ENCODE data around the gene EGF.
"Not testable (repeated sequence)": the region's sequence is repeated elsewhere in the genome, so short reads cannot be mapped to it uniquely, and the experiment has no call there.

EGF gene

DNA sequence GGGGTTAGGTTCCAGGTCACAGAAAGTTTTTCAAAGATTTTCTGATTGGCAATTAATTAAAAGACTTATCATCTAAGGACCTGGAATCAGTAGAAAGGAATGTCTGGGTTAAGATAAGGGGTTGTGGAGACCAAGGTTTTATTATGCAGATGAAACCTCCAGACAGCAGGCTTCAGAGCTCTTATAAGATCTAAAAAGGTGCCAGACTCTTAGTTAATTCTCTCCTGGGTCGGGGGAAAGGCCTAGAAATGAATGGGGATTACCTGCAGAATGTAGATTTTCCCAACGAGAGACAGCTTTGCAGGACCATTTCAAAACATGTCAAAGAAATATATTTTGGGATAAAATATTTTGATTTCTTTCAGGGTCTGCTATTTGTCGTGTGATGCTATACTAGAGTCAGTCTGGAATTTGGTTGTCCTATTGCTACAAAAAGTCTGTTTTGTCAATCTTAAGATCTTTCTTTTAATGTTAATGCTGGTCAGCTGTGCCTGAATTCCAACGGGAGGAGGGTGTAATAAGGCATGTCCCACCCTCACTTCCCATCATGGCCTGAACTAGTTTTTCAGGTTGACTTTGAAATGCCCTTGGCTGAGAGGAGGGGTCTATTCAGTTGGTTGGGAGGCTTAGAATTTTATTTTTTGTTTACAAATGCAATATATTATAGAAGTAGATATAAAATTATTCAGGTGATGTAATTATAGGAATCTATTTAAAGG, 15.8 kb downstream of the EGF start:
- H3K9me3 Mint-ChIP-seq, result no peaks in the 10 kb centered on the region
- H3K36me3 Mint-ChIP-seq (ENCODE audit: insufficient read depth), result no peaks in the 10 kb centered on the region
- H3K4me1 Mint-ChIP-seq, result no peaks in the 10 kb centered on the region
- no peaks in the 10 kb centered on the region for H3K27me3 Mint-ChIP-seq
- no peak overlapping the region for H3K4me3 Mint-ChIP-seq
- no peak overlapping the region for H3K27ac Mint-ChIP-seq (ENCODE audit: low read depth)
- DNase-seq (ENCODE audit: low spot score in 2 of 2), result no peak
- ATAC-seq (replicated peaks; ENCODE audit: extremely low read depth, poor library complexity, severe bottlenecking), result no peak

- H3K4me3 Mint-ChIP-seq, result no peak overlapping the region
- H3K36me3 Mint-ChIP-seq (ENCODE audit: insufficient read depth), result no peaks in the 10 kb centered on the region
- H3K27me3 Mint-ChIP-seq, result peaks cover 8% of the 10 kb centered on the region
- ATAC-seq (replicated peaks; ENCODE audit: extremely low read depth, poor library complexity, severe bottlenecking) (no peak), DNase-seq (ENCODE audit: low spot score in 2 of 2) (no peak)
- H3K27ac Mint-ChIP-seq (ENCODE audit: low read depth), result no peak overlapping the region
- no peaks in the 10 kb centered on the region for H3K9me3 Mint-ChIP-seq
- H3K4me1 Mint-ChIP-seq, result no peaks in the 10 kb centered on the region
Measured at GRCh38 chr4:109930464-109930863, 17.8 kb downstream of the EGF start.

DNA sequence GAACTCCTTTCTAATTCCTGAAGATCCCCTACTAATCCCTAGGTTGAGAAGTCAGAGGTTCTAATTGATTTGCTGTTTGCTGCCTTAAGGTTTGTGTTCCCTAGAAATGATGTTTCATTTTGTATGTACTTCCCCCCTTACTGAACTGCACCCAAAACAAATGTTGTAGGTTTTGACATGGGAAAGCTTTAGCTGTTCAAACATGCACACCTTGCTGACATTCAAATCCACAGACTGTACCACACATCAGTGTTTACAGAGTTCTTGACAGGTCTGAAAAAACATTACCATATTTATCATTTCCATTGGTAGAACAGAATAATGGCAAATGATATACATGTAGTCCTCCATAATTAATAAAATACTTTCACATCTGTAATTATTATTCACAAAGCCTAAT, 18.2 kb downstream of the EGF start:
- no peak overlapping the region for H3K27ac Mint-ChIP-seq (ENCODE audit: low read depth)

DNA sequence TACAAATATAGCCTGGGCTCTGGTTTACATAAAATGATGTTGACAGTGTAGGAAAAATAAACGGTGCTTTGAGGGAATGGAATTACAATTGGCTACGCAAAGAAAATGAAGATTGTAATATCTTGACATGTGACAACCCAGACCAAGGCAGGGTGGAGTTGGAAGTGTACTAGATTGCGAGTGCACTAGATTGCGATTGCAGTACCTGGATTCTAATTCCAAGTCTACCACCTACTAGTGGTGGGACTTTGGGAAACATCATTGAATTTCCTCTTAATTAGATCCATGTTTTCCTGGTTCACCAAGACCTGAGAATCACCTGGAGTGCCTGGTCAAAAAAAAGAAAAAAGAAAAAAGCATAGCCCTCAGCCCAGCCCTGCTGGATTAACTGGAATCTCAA, 18.6 kb downstream of the EGF start:
- H3K4me1 Mint-ChIP-seq, result no peaks in the 10 kb centered on the region
- H3K9me3 Mint-ChIP-seq, result no peaks in the 10 kb centered on the region
- DNase-seq (ENCODE audit: low spot score in 2 of 2) (no peak), ATAC-seq (replicated peaks; ENCODE audit: extremely low read depth, poor library complexity, severe bottlenecking) (no peak)
- no peak overlapping the region for H3K4me3 Mint-ChIP-seq
- H3K27me3 Mint-ChIP-seq, result peaks cover 17% of the 10 kb centered on the region
- no peak overlapping the region for H3K27ac Mint-ChIP-seq (ENCODE audit: low read depth)
- H3K36me3 Mint-ChIP-seq (ENCODE audit: insufficient read depth), result no peaks in the 10 kb centered on the region

More for the DNA sequence above, 18.2 kb downstream of the EGF start:
- H3K27me3 Mint-ChIP-seq, result peaks cover 12% of the 10 kb centered on the region
- H3K9me3 Mint-ChIP-seq, result no peaks in the 10 kb centered on the region
- H3K4me1 Mint-ChIP-seq, result no peaks in the 10 kb centered on the region
- ATAC-seq (replicated peaks; ENCODE audit: extremely low read depth, poor library complexity, severe bottlenecking) (no peak), DNase-seq (ENCODE audit: low spot score in 2 of 2) (no peak)
- H3K4me3 Mint-ChIP-seq, result no peak overlapping the region
- no peaks in the 10 kb centered on the region for H3K36me3 Mint-ChIP-seq (ENCODE audit: insufficient read depth)

- not testable (repeated sequence) for H3K27ac Mint-ChIP-seq (ENCODE audit: low read depth); H3K4me3 Mint-ChIP-seq; H3K9me3 Mint-ChIP-seq
Measured at GRCh38 chr4:109937352-109937751, 24.7 kb downstream of the EGF start.

GRCh38 chr4:109939190-109939589, 26.5 kb downstream of the EGF start:
- DNase-seq (ENCODE audit: low spot score in 2 of 2) (no peak), ATAC-seq (replicated peaks; ENCODE audit: extremely low read depth, poor library complexity, severe bottlenecking) (no peak)
- H3K9me3 Mint-ChIP-seq, result peaks cover 5% of the 10 kb centered on the region
- H3K36me3 Mint-ChIP-seq (ENCODE audit: insufficient read depth), result peaks cover 2% of the 10 kb centered on the region
- no peaks in the 10 kb centered on the region for H3K4me1 Mint-ChIP-seq
- no peak overlapping the region for H3K27ac Mint-ChIP-seq (ENCODE audit: low read depth)
- H3K4me3 Mint-ChIP-seq, result no peak overlapping the region
- H3K27me3 Mint-ChIP-seq, result peaks cover 53% of the 10 kb centered on the region

More at GRCh38 chr4:109937352-109937751, 24.7 kb downstream of the EGF start:
- not testable (repeated sequence) for ATAC-seq (replicated peaks; ENCODE audit: extremely low read depth, poor library complexity, severe bottlenecking); H3K36me3 Mint-ChIP-seq (ENCODE audit: insufficient read depth); DNase-seq (ENCODE audit: low spot score in 2 of 2); H3K4me1 Mint-ChIP-seq
- H3K27me3 Mint-ChIP-seq, result peaks cover 53% of the 10 kb centered on the region

DNA sequence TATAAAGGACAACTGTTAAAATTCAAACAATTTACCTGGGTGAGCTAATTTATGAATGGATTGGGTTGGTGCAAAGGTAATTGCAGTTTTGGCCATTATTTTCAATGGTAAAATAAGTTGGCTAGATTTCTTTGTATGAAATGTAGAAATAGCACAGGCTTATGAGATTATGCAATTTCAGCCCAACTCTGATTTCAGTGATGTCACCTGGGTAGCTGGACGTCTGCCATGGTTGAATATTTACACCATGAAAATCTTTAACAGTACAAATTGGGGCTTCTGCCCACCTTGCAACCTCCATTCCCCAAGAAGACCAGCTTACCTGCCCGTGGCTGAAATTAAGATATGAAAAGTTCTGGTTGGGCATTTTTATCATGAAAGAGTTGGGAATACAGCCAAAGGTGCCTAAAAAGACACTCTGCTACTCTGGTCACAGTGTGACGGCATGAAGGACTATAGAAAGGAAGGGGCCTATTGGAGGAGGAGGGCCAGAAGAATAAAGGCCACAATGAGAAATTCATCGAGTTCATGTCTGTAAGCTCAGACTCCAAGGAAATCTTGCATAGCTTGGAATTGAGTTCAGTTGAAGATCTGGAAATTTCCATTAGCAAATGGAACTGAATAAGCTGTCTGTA, 29.7 kb downstream of the EGF start:
- DNase-seq (ENCODE audit: low spot score in 2 of 2) (no peak), ATAC-seq (replicated peaks; ENCODE audit: extremely low read depth, poor library complexity, severe bottlenecking) (no peak)
- Mint-ChIP-seq H3K9me3 (peaks cover 5% of the 10 kb centered on the region), H3K27me3 (peaks cover 25% of the 10 kb centered on the region), H3K36me3 (ENCODE audit: insufficient read depth) (peaks cover 2% of the 10 kb centered on the region), H3K27ac (ENCODE audit: low read depth) (no peak overlapping the region), H3K4me3 (no peak overlapping the region), H3K4me1 (no peaks in the 10 kb centered on the region)

- H3K4me1 Mint-ChIP-seq, result no peaks in the 10 kb centered on the region
- H3K27me3 Mint-ChIP-seq, result peaks cover 12% of the 10 kb centered on the region
- H3K36me3 Mint-ChIP-seq (ENCODE audit: insufficient read depth), result peaks cover 2% of the 10 kb centered on the region
- DNase-seq (ENCODE audit: low spot score in 2 of 2), result no peak
- no peaks in the 10 kb centered on the region for H3K9me3 Mint-ChIP-seq
- ATAC-seq (replicated peaks; ENCODE audit: extremely low read depth, poor library complexity, severe bottlenecking), result no peak
- H3K27ac Mint-ChIP-seq (ENCODE audit: low read depth), result no peak overlapping the region
- no peak overlapping the region for H3K4me3 Mint-ChIP-seq
Measured at GRCh38 chr4:109943745-109944144, 31.1 kb downstream of the EGF start.

- H3K27me3 Mint-ChIP-seq, result peaks cover 4% of the 10 kb centered on the region
- H3K4me1 Mint-ChIP-seq, result no peaks in the 10 kb centered on the region
- no peaks in the 10 kb centered on the region for H3K9me3 Mint-ChIP-seq
- no peak overlapping the region for H3K27ac Mint-ChIP-seq (ENCODE audit: low read depth)
- H3K36me3 Mint-ChIP-seq (ENCODE audit: insufficient read depth), result peaks cover 2% of the 10 kb centered on the region
- ATAC-seq (replicated peaks; ENCODE audit: extremely low read depth, poor library complexity, severe bottlenecking), result no peak
- H3K4me3 Mint-ChIP-seq, result no peak overlapping the region
- DNase-seq (ENCODE audit: low spot score in 2 of 2), result no peak
Measured at GRCh38 chr4:109944591-109944990, 31.9 kb downstream of the EGF start.

DNA sequence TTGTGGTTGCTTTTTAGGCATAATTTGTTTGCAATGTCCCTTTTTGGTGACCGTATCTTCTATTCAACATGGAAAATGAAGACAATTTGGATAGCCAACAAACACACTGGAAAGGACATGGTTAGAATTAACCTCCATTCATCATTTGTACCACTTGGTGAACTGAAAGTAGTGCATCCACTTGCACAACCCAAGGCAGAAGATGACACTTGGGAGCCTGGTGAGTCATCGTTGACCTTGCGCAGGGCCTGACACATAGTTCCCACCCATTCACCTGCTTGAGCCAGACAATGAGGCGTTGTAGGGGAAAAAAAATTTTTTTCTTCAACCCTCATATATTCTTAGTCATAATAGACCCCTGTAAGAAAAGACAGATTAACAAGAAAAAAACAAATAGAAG, 32.4 kb downstream of the EGF start:
- Mint-ChIP-seq H3K4me3 (no peak overlapping the region), H3K4me1 (no peaks in the 10 kb centered on the region), H3K36me3 (ENCODE audit: insufficient read depth) (peaks cover 2% of the 10 kb centered on the region), H3K9me3 (no peaks in the 10 kb centered on the region), H3K27me3 (no peaks in the 10 kb centered on the region), H3K27ac (ENCODE audit: low read depth) (no peak overlapping the region)
- ATAC-seq (replicated peaks; ENCODE audit: extremely low read depth, poor library complexity, severe bottlenecking) (no peak), DNase-seq (ENCODE audit: low spot score in 2 of 2) (no peak)

- ATAC-seq (replicated peaks; ENCODE audit: extremely low read depth, poor library complexity, severe bottlenecking) (no peak), DNase-seq (ENCODE audit: low spot score in 2 of 2) (no peak)
- no peaks in the 10 kb centered on the region for H3K36me3 Mint-ChIP-seq (ENCODE audit: insufficient read depth)
- no peaks in the 10 kb centered on the region for H3K9me3 Mint-ChIP-seq
- no peak overlapping the region for H3K27ac Mint-ChIP-seq (ENCODE audit: low read depth)
- H3K4me3 Mint-ChIP-seq, result no peak overlapping the region
- H3K27me3 Mint-ChIP-seq, result no peaks in the 10 kb centered on the region
- no peaks in the 10 kb centered on the region for H3K4me1 Mint-ChIP-seq
Measured at GRCh38 chr4:109946120-109946519, 33.4 kb downstream of the EGF start.

GRCh38 chr4:109947457-109947856, 34.8 kb downstream of the EGF start:
- Mint-ChIP-seq H3K4me1 (no peaks in the 10 kb centered on the region), H3K27me3 (no peaks in the 10 kb centered on the region), H3K9me3 (no peaks in the 10 kb centered on the region), H3K27ac (ENCODE audit: low read depth) (no peak overlapping the region), H3K36me3 (ENCODE audit: insufficient read depth) (no peaks in the 10 kb centered on the region), H3K4me3 (no peak overlapping the region)
- DNase-seq (ENCODE audit: low spot score in 2 of 2) (no peak), ATAC-seq (replicated peaks; ENCODE audit: extremely low read depth, poor library complexity, severe bottlenecking) (no peak)

DNA sequence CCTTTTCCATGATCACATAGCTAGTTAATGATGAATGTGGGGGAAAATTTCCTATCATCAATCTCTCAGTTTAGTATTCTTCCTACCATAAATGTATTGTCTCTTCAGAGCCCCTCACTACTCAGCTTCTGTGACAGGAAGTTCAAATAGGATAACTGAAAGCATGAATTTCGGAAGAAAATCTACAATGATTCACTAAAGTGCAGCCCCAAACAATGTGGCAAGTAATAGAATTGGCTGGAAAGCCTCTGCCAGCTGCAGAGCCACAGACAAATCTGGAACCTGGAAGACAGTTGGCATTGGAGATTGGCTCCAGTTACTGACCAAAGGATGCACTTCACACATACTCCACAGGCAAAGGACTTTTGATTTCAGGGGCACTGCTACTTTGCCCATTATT, 35.2 kb downstream of the EGF start:
- Mint-ChIP-seq H3K27ac (ENCODE audit: low read depth) (no peak overlapping the region), H3K4me3 (no peak overlapping the region), H3K36me3 (ENCODE audit: insufficient read depth) (no peaks in the 10 kb centered on the region), H3K9me3 (no peaks in the 10 kb centered on the region), H3K4me1 (no peaks in the 10 kb centered on the region), H3K27me3 (no peaks in the 10 kb centered on the region)
- DNase-seq (ENCODE audit: low spot score in 2 of 2), result no peak
- no peak for ATAC-seq (replicated peaks; ENCODE audit: extremely low read depth, poor library complexity, severe bottlenecking)
